ENCODE data around the gene COQ8A. TPM values are rescaled to one million over a fixed set of nuclear protein-coding genes. Genes with fewer than 3 reads are reported as not detected.

COQ8A gene
- total RNA-seq, 1 experiment from 2014 or later: 35.3 TPM

- TF ChIP-seq CEBPB (IDR thresholded peaks at IDR 0.05; ENCODE audit: low read depth) (no peak), EGR1 (IDR thresholded peaks at IDR 0.05; ENCODE audit: low read depth) (no peak), CBX3 (IDR thresholded peaks at IDR 0.05; ENCODE audit: low read depth) (no peak), POLR2AphosphoS5 (IDR thresholded peaks at IDR 0.05; ENCODE audit: low read depth, low read length) (no peak), ZNF274 (IDR thresholded peaks at IDR 0.05; ENCODE audit: low read depth, low read length) (no peak)
- TF ChIP-seq, protein P1, sequence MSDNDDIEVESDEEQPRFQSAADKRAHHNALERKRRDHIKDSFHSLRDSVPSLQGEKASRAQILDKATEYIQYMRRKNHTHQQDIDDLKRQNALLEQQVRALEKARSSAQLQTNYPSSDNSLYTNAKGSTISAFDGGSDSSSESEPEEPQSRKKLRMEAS (IDR thresholded peaks at IDR 0.05): no peak
These were observed 12.0 kb downstream of the COQ8A start (continued) for GRCh38 chr1:226952118-226952441.

DNA sequence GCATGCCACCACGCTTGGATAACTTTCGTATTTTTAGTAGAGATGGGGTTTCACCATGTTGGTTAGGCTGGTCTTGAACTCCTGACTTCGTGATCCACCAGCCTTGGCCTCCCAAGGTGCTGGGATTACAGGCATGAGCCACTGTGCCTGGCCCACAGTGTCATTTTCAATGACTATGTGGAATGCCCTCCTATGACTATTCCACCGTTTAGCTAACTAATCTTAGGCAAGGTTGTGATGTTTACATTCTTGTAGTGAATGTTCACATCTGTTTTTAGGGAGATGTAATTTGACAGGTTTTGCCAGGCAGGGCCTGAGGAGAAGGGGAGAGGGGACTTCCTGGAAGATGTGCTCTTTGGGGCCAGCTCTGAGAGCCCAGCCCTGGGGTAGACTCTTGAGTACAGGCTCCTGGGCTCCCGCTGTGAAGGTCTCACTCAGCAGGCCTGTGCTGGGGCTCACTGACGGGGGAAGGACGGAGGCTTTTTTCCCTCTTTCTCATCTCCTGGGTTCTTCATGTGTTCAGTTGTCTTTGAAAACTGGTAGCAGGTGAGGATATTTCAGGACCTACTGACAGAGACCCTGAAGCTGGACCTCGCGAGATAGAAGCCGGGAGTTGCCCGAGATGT, 13.2 kb downstream of the COQ8A start:
- Histone ChIP-seq H3K36me3 (ENCODE audit: control insufficient read depth in 1 of 2, insufficient read depth in 2 of 2, low read length in 2 of 2) (no peaks in the 10 kb centered on the region), H3K9me2 (ENCODE audit: insufficient read depth) (no peaks in the 10 kb centered on the region), H3K9me3 (ENCODE audit: control insufficient read depth in 1 of 2, insufficient read depth in 1 of 2, low read depth in 1 of 2, low read length in 2 of 2) (no peaks in the 10 kb centered on the region), H3K4me3 (replicated peaks in 1 of 2; ENCODE audit: low read depth in 1 of 2, low read length in 2 of 2) (no peak overlapping the region), H3K27ac (ENCODE audit: low read depth, low read length) (no peak overlapping the region), H3K27me3 (ENCODE audit: insufficient read depth, low read length) (no peaks in the 10 kb centered on the region), H3K79me2 (ENCODE audit: insufficient read depth, low read length) (no peaks in the 10 kb centered on the region), H2AFZ (ENCODE audit: low read depth, low read length, poor library complexity, severe bottlenecking) (no peak overlapping the region), H3K4me2 (ENCODE audit: low read length) (no peak overlapping the region), H3K4me1 (ENCODE audit: control insufficient read depth in 1 of 2, insufficient read depth in 2 of 2, low read length in 2 of 2) (no peaks in the 10 kb centered on the region), H3K9ac (ENCODE audit: low read length) (no peak overlapping the region), H4K20me1 (ENCODE audit: insufficient read depth) (no peaks in the 10 kb centered on the region)
- ChIA-PET RAD21 (ENCODE audit: low non-redundant PET in 1 of 2, low total read pairs in 2 of 2, uncharacterized antibody in 2 of 2, unreplicated experiment in 2 of 2) (no interaction called here), CTCF (no interaction called here), POLR2A (no interaction called here)
- ATAC-seq: no peak
- TF ChIP-seq, protein P2, sequence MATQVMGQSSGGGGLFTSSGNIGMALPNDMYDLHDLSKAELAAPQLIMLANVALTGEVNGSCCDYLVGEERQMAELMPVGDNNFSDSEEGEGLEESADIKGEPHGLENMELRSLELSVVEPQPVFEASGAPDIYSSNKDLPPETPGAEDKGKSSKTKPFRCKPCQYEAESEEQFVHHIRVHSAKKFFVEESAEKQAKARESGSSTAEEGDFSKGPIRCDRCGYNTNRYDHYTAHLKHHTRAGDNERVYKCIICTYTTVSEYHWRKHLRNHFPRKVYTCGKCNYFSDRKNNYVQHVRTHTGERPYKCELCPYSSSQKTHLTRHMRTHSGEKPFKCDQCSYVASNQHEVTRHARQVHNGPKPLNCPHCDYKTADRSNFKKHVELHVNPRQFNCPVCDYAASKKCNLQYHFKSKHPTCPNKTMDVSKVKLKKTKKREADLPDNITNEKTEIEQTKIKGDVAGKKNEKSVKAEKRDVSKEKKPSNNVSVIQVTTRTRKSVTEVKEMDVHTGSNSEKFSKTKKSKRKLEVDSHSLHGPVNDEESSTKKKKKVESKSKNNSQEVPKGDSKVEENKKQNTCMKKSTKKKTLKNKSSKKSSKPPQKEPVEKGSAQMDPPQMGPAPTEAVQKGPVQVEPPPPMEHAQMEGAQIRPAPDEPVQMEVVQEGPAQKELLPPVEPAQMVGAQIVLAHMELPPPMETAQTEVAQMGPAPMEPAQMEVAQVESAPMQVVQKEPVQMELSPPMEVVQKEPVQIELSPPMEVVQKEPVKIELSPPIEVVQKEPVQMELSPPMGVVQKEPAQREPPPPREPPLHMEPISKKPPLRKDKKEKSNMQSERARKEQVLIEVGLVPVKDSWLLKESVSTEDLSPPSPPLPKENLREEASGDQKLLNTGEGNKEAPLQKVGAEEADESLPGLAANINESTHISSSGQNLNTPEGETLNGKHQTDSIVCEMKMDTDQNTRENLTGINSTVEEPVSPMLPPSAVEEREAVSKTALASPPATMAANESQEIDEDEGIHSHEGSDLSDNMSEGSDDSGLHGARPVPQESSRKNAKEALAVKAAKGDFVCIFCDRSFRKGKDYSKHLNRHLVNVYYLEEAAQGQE (IDR thresholded peaks at IDR 0.05; ENCODE audit: low read depth): no peak
- TF ChIP-seq SRF (IDR thresholded peaks at IDR 0.05; ENCODE audit: low read depth): no peak
- no peak for TF ChIP-seq EGR1 (IDR thresholded peaks at IDR 0.05; ENCODE audit: low read depth)
- no peak for TF ChIP-seq ZFX (IDR thresholded peaks at IDR 0.05)
- intact Hi-C loops (cut with micrococcal nuclease): no loop called here
- DNase-seq (ENCODE audit: low read depth, low spot score): no peak
- no TSS peak for BruUV-seq (replicated peaks)
